Measurements from ENCODE around the gene NSD2.
A peak's percentile ranks its signal among the peaks of the same experiment; 100 is the strongest.

Gene NSD2

DNA sequence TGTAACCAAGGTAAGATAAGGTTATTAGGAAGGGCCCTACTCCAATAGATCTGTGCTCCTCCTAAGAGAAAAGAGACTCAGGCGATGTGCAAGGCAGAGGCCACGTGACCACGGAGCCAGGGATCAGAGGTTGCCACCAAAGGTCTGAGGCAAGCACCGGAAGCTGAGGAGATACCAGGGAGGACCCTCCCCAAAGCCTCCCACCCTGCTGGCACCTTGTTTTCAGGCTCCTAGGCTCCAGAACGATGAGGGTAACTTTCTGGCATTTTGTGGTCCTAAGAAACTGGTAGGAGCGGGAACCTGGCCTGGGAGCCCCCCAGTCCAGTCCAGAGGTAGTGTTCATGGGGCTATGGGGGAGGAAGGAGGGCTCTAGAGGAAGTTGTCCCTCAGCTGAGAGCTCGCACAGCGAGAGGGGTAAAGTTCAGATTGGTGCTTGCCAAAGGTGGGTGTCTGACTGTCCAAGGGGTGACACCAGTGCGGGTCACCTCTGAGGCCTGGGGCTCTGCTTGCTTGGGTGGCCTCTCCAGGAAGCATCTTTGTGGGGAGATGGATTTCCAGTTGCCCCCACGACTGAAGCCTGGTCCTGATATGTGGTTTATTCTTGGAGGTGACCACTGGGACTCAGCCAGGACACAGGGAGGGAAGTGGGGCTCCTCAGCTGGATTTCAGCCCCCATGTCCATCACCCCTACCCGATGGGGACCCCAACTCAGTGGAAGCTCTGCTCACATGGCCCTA, 7.7 kb upstream of the NSD2 start:
- DNase-seq (ENCODE audit: low read depth in 1 of 2, low spot score in 1 of 2): no peak

DNA sequence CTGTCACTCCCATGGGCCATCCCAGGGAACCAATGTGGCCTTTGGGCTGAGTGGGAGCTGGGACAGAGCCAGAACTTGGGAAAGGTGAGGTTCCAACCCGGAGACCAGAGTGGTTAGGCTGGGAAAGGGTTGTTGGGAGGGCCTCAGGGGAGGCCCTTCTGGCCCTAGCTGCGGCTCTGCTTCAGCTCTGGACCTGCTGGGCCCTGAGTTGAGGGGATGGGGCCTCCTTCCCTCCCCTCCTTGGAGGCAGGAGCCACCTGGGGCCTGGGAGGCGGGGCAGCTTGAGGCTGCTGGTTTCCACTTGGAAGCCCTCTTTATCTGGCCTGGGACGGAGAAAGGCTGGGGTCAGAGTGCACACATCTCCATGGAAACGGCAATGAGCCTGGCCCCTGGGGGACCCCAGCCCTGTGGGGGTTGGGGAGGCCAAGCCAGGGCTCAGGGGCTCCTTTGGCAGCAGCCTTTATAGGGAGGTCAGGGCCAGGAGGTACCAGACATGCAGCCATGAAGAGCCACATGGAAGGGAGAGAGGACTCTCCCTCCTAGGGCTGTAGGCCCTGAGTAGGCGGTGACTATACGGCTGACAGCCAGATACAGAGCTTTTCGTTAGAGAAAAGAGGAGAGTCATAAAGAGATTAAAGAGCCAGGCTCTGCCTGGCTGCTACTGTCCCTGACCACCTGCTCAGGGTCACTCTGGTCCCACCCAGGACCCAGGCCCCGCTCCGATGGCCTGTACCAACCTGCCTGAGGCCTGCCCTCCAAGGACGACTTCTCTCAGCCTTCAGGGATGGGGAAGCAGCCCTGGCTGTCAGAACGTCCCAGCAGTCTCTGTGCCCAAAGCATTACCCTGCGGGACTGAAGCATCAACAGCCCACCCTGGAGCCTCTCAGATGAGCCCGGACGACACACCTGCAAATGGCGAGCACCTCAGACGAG, 6.9 kb upstream of the NSD2 start:
- no peak for DNase-seq (ENCODE audit: low read depth in 1 of 2, low spot score in 1 of 2)

DNA sequence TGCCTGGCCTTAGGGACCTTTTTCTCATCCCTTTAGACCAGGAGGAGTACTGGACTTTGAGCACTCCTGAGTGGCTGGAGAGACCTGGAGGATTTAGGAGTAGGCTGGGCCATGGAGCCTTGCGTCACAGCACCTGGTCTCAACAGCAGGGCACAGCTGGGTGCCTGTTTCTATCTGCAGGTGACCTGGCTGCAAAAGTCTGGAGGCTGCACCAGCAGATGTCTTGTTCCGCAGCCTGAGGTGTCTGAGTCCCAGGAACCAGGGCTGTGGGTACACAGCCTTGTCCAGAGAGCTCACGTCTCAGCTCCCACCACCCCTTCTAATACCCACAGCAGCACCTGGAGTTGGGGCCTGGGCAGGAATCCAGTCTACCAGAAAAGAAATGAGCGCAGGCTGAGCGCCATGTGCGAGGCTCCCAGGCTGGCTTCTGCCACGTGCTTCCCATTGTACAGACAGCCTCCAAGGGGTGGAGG, 5.0 kb upstream of the NSD2 start:
- no peak for DNase-seq (ENCODE audit: low read depth in 1 of 2, low spot score in 1 of 2)

DNA sequence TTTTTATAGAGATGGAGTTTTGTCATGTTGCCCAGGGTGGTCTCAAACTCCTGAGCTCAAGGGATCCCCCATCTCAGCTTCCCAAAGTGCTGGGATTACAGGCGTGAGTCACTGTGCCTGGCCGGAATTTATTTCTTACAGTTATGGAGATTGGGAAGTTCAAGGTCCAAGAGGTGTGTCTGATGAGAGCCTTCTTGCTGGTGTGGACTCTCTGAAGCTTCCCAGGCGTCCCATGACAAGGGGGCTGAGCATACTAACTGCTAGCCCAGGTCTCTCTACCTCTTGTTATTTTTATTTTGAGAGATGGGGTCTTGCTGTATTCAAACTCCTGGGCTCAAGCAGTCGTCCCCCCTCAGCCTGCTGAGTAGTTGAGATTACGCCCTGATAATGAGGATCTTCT, 2.9 kb upstream of the NSD2 start:
- no peak for DNase-seq (ENCODE audit: low read depth in 1 of 2, low spot score in 1 of 2)

DNA sequence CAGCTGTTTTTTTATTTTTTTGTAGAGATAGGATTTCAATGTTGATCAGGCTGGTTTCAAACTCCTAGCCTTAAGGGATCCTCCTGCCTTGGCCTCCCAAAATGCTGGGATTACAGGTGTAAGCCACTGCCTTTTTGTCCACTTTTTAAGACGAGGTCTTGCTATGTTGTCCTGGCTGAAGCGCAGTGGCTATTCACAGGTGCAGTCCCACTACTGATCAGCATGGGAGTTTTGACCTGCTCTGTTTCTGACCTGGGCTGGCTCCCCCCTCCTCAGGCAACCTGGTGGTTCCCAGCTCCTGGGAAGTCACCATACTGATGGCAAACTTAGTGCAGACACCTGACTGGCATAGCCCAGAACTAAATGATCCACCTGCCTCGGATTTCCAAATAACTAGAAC, 2.3 kb upstream of the NSD2 start:
- DNase-seq (ENCODE audit: low read depth in 1 of 2, low spot score in 1 of 2): no peak

DNA sequence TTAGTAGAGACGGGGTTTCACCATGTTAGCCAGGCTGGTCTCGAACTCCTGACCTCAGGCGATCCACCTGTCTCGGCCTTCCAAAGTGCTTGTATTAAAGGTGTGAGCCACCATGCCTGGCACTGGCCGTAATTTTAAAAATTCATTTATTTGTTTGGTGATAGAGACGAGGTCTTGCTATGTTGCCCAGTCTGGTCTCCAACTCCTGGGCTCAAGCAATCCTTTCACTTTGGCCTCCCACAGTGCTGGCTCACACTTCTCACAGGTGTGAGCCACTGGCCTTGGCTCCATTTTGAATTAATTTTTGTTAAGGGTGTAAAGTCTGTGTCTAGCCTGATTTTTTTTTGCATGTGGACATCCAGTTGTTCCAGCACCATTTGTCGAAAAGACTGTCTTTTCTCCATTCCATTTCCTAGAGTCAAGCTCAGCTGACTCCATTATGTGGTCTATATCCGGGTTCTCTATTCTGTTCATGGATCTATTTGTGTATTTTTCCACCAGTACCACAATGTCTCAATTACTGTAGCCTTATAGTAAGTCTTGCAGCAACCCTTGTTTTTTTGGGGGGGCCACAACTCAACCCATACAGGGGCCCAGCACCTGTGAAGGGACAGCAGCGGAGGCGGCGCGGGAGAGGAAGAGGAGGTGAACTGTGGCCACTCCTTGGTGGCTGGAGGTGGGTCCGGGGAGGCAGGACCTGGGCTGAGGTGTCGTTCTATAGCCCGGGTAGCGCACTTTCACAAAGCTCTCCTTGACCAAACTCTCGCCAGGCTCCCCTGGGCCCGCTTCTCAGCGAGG, 1.5 kb upstream of the NSD2 start:
- DNase-seq (ENCODE audit: low read depth in 1 of 2, low spot score in 1 of 2): no peak

DNA sequence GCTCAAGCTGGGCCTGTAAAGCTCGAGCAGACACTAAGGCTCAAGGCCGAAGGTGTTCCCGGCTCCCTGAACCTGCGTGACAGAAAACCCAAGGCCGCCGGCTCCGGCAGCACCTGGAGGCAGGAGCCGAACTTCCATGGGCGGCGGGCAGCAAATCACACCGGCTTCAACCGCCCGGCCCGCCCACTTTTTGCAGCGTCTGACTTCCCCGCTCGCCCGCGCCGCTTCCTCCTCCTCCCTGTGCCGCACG, 940 bp upstream of the NSD2 start:
- DNase-seq (ENCODE audit: low read depth in 1 of 2, low spot score in 1 of 2): peak; percentile 71 to 75

DNA sequence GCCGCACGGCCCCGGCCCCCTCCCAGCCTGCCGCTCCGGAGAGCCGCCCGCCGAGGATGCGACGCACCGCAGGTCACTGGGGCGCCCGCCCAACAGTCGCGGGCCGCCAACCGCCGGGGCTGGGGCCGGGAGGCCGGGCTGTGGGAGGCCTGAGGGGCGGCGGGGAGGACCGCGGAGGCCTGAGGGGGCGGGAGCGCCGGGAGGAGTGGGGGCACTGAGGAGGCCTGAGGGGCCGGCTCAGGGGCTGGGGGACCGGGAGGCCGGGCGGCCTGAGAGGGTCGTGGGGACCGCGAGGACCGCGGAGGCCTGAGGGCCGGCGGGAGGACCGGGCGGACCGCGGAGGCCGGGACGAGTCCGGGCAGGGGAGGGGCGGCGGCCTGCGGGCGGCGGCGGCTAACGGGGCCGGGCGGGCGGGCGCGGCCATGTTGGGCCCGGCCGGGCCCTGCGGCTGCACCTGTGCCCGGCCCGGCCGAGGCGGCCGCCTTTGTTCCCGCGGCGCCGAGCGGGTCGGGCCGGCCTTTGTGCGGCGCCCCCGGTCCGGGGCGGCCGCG, 353 bp downstream of the NSD2 start:
- DNase-seq (ENCODE audit: low read depth in 1 of 2, low spot score in 1 of 2): no peak

DNA sequence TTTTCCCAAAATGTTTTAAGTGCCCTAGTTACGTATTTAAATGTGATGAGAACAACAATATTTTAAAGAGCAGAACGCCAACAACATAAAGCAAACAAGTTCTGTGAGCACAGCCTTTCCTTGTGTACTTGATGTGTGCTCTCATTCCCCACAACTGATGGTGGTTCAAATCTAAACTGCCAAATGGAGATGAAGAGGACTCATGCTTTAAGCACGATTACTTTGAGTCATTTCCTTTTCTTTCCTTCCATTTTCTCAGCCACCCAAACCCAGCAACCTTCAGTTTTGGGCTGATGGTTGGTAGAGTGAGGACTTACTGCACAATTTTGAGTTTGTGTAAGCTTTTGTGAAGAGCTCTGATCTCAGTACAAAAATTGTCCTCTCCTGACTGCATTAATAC, 1.7 kb downstream of the NSD2 start:
- no peak for DNase-seq (ENCODE audit: low read depth in 1 of 2, low spot score in 1 of 2)

DNA sequence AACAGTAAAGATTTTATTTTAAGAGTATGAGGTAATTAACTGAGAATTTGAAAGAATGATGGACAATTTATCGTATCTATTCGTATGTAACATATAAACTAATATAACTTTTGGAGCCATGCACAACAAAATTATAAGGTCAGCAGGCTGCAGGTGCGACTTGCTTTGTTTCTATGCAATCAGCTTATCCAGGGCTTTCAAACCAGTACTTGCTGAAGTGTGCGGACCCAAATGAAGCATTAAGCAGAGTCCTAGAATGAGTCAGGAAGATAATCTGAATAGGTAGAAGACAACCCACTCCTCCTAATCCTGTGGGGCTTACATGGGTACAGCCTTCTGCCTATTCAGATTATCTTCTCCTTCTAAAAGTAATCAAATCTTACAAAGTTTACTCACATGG, 2.1 kb downstream of the NSD2 start:
- DNase-seq (ENCODE audit: low read depth in 1 of 2, low spot score in 1 of 2): no peak

DNA sequence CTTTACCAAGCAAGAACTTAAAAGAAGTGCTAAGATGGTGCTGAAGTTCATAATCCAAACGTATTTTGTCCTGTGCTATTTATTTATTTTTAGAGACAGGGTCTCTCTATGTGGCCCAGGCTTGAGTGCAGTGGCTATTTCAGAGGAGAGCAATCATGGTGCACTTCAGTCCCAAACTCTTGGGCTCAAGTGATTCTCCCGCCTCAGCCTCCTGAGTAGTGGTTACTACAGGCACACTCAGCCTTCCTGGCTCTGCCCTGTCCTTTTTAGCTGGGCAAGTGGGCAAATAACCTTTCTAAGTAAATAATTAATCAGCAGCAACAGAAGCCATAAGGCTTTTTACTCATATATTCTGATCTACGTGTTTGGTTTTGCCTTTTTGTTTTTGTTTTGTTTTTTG, 2.6 kb downstream of the NSD2 start:
- no peak for DNase-seq (ENCODE audit: low read depth in 1 of 2, low spot score in 1 of 2)

DNA sequence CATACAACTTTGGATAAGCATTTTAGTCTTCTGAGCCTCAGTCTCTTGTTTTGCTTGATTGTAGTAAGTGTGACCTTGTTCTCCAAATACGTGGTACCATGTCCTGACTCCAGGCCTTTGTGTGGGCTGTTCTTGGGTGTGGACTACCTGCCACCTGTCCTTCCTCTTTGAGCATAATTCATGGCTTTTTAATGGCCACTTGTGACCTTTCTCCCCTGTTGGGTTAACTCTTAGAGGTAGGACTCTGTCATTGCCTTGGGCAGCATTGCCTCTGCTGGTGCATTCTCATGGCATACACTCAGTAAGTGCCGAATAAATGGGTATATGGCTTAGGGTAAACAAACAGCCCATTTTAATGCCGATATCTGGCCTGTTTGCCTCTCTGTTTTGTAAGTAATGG, 3.0 kb downstream of the NSD2 start:
- no peak for DNase-seq (ENCODE audit: low read depth in 1 of 2, low spot score in 1 of 2)

DNA sequence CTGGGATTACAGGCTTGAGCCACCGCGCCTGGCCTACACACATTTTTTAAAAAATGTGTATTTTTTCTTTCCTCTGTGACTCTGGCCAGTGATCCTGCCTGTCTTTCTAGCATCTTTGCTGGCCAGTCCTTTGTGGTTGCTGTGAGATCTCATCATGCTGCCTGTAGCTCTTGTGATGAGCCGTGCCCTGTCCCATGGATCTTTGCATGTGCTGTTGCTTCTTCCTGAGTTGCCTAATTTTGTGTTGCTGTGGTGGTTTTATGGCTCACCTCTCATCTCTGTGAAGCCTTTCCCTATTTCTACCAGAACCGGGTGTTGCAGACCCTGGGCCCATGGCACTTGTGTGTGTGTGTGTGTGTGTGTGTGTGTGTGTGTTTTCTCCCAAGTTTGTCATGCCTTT, 8.3 kb downstream of the NSD2 start:
- no peak for DNase-seq (ENCODE audit: low read depth in 1 of 2, low spot score in 1 of 2)

DNA sequence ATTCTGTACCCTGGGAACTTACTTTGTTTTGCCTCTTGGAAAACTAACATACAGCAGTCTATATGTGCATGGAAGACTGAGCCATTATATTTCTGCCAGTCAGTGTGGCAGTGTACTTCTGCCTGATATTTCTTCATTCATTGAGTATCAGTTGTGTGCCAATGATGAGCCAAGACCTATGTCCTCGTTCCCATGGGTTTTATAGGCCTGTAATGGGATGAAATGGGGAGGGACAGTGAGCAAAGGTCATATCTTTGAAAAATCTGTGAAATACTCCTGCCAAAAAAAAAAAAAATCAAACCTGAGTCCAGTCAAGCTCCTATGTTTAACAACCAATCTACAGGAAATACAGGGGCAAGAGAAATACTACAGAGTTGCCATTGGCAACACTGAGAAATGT, 9.1 kb downstream of the NSD2 start:
- no peak for DNase-seq (ENCODE audit: low read depth in 1 of 2, low spot score in 1 of 2)

DNA sequence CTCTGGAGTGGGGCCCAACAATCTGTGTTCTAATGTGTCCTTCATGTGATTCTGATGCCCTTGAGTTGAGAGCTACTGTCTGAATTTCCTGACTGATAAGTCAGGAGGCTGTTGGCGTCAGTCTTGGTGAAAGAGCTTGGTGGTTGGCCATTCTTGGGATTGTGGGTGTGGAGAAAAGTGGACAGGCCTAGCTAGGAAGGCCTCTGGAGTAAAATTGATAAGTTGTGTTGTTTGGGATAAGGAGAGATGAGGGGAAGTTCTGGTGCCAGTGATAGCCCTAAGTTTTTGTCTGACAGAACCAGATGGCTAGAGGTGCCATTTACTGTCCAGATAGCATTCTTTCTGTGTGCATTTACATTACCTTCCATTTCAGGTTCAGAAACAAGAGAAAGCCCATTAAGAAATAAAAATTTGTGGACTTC, 11.7 kb downstream of the NSD2 start:
- no peak for DNase-seq (ENCODE audit: low read depth in 1 of 2, low spot score in 1 of 2)

DNA sequence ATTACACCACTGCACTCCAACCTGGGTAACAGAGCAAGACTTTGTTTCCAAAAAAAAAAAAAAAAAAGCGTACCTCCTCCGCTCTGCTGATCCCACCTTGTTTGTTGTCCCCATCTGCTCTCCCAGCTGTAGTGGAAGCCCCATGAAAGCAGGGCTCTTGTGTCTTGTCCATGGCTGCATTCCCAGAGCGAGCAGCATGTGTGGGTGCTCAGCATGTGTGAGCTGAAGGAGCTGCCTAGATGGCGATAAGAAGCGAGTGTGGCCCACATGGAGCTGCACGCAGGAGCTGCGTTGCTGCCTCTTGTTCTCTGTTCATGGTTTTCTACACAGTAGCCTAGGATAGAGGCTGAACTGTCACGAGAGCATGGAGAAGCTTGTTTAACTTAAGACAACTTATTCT, 12.4 kb downstream of the NSD2 start:
- no peak for DNase-seq (ENCODE audit: low read depth in 1 of 2, low spot score in 1 of 2)

DNA sequence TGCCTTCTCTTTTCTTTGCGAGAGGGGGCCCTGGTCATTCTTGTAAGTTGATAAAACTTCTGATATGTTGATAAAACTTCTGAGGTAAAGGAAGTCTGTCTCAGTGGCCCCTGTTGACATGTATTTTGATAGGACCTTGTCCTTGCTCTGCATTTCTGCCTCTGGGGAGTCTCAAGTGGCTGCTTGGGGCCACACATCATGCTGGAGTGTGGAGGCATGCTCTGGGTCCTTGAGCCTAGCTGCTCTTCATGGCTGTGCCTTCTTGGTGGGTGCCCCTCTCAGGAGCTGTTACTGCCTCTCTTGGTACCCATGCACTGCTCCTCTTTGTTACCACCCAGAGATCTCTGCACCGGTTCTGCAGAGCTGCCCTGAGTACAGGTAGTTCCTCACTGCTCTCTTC, 14.2 kb downstream of the NSD2 start:
- DNase-seq (ENCODE audit: low read depth in 1 of 2, low spot score in 1 of 2): no peak

DNA sequence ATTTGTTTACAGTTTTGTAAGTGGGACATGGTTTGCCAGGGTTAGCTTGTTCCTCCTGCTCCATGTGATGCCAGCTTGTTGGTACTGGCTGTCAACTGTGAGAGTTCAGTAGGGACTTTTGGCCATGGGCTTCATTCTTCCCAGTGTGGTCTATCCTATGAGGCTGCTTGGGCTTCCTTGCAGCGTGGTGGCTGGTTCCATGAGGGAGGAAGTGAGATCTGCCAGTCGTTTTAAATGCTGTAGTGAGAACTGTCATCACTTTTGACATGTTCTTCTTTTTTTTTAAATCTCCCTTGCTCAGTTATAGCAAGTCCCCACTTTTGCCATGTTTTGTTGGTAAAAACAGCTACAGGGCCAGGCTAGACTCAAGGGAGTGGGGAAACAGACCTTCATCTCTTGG, 15.9 kb downstream of the NSD2 start:
- DNase-seq (ENCODE audit: low read depth in 1 of 2, low spot score in 1 of 2): no peak

DNA sequence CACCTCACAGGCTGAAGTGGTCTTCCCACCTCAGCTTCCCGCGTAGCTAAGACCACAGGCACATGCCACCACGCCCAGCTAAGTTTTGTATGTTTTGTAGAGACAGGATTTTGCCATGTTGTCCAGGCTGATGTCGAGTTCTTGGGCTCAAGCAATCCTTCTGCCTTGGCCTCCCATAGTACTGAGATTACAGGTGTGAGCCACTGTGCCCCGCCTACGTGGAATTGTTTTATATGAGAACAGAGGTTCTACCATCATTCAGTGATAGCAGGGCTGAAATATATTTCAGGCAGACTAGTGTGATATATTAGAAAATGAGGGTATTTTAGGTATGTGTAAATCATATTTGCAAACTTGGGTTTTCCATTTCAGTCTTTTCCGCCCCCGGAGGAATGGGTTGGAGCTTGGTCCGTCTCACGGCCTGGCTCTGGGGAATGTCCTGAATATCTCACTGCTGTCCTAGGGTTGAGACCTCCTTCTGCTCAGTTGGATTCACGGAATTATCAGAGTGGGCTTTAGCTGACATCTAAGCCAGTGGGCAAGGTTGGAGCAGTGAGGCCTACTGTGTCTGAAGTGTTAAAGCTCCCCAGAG, 19.9 kb downstream of the NSD2 start:
- DNase-seq (ENCODE audit: low read depth in 1 of 2, low spot score in 1 of 2): no peak

DNA sequence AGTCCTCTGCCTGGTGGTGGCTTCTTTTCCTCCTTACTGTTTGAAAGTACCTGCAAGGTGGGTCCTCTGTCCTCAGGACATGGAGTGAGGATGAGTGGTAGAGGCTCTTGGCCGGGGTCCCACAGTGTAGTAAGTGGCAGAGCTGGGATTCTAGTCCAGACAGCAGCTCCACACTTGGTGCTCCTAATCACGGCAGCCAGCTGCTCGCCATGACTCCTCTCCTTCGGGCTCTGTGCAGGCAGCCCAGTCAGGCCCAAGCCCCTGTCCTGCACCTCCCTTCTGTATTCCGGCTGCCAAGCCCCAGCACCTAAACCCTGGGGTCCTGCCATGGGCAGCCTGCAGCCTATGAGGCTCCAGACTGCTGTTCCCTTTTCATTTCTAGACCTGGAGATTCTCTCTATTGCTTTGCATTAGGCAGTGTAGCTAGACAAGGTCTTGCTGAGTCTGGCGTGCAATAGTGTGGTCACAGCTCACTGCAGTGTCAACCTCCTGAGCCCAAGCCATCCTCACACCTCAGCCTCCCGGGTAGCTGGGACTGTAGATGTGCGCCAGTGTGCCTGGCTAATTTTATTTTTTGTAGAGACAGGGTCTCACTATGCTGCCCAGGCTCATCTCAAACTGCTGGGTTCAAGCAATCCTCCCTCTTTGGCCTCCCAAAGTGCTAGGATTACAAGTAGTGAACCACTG, 24.9 kb downstream of the NSD2 start:
- no peak for DNase-seq (ENCODE audit: low read depth in 1 of 2, low spot score in 1 of 2)

DNA sequence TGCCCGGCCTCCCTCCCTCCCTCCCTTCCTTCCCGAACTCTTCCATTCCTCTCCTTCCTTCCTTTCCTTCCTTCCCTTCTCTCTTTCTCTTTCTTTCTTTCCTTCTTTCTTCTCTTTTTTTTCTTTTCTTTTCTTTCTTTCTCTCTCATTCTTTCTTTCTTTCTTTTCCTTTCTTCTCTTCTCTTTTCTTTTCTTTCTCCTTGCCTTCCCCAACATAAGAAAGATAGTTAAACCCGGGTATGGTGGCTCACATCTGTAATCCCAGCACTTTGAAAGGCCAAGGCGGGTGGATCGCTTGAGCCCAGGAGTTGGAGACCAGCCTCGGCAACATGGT, 25.4 kb downstream of the NSD2 start:
- DNase-seq (ENCODE audit: low read depth in 1 of 2, low spot score in 1 of 2): no peak
